K562 (cell line): ENCODE measurements around the gene RCHY1. TPM values are rescaled to one million over a fixed set of nuclear protein-coding genes. Genes with fewer than 3 reads are reported as not detected.

Experiments
- ATAC-seq: fragments of 200-7000 bp; cut with Tn5 transposase; 3 replicates; pipeline ENCODE4 v1.9.1; 2020; ENCODE audit warnings: moderate library complexity
- BruUV-seq: library from RNA; stranded (reverse); fragments of 400-500 nt; replicated peaks from 2 replicates; lab custom pipeline; 2021; lab: Mats Ljungman, UMichigan
- CTCF ChIA-PET: fragments of 300-600 bp; formaldehyde crosslinking; extraction: SDS; loops from one replicate; lab custom pipeline; 2021; ENCODE audit warnings: low intra/inter-chr PET ratio; lab: Yijun Ruan, JAX
- POLR2A ChIA-PET: fragments of 300-600, 350-650 bp; sonication (Branson Sonifier 250); formaldehyde crosslinking; extraction: SDS; loops from one replicate; lab custom pipeline; 2021; ENCODE audit warnings: antibody characterized with exemption, inconsistent platforms; lab: Yijun Ruan, JAX
- DNase-seq, 4 experiments: peaks; one replicate each; pipeline versions ENCODE4 v3.0.0 to v3.0.0-alpha.2; 2011 to 2018; ENCODE audit warnings: low spot score in 3 of 4, mixed read lengths in 3 of 4; ENCODE audit errors: extremely low read depth in 1 of 4
- FAIRE-seq: peaks from 2 replicates; lab custom pipeline; 2011; peaks lifted over from hg19 to GRCh38; lab: Jason Lieb, UNC
- H2AFZ ChIP-seq: 2 replicates; pipeline ENCODE4 v1.6.0; 2011; ENCODE audit warnings: low read depth, low read length, control low read depth, inconsistent platforms
- H3K27ac ChIP-seq: fragments of 200-600 bp; 3 replicates; pipeline ENCODE4 v1.8.0; 2011; ENCODE audit warnings: low read depth, mild to moderate bottlenecking, control low read depth, inconsistent platforms, low read length, moderate library complexity, mixed read lengths; ENCODE audit errors: extremely low read depth
- H3K27me3 ChIP-seq, 2 experiments: fragments of 300-600 bp in 1 of 2; 2 replicates in 1 of 2; 3 replicates in 1 of 2; pipeline versions ENCODE4 v1.6.0 to v1.8.0; 2011; ENCODE audit warnings: inconsistent platforms in 2 of 2, low read length in 2 of 2, mild to moderate bottlenecking in 1 of 2, mixed read lengths in 1 of 2, moderate library complexity in 1 of 2; ENCODE audit not compliant: control insufficient read depth in 2 of 2, insufficient read depth in 2 of 2
- H3K36me3 ChIP-seq: fragments of 300-600 bp; 3 replicates; pipeline ENCODE4 v1.8.0; 2011; ENCODE audit warnings: mild to moderate bottlenecking, low read length, inconsistent platforms; ENCODE audit not compliant: control insufficient read depth, insufficient read depth
- H3K4me1 ChIP-seq, 2 experiments: fragments of 200-600 bp in 1 of 2; replicated peaks in 1 of 2; 2 replicates in 1 of 2; 3 replicates in 1 of 2; pipeline versions ENCODE4 v1.5.1 to v1.8.0; 2011; ENCODE audit warnings: inconsistent platforms in 2 of 2, low read length in 2 of 2, mild to moderate bottlenecking in 1 of 2, mixed read lengths in 1 of 2, moderate library complexity in 1 of 2; ENCODE audit not compliant: control insufficient read depth in 2 of 2, insufficient read depth in 2 of 2
- H3K4me2 ChIP-seq: 2 replicates; pipeline ENCODE4 v1.6.1; 2011; ENCODE audit warnings: low read length, control low read depth, inconsistent platforms, mixed read lengths; ENCODE audit not compliant: insufficient read depth
- H3K4me3 ChIP-seq: fragments of 200-600 bp; sonication (generic), shearing (Covaris generic); 2 replicates; pipeline ENCODE4 v1.5.1; 2016; ENCODE audit warnings: control low read depth, inconsistent platforms
- H3K79me2 ChIP-seq: fragments of 200-600 bp; 3 replicates; pipeline ENCODE4 v1.8.0; 2011; ENCODE audit warnings: low read length, inconsistent platforms; ENCODE audit not compliant: control insufficient read depth, insufficient read depth
- H3K9ac ChIP-seq, 2 experiments: 2 replicates each; pipeline versions ENCODE4 v1.6.0 to v1.6.1; 2011; ENCODE audit warnings: low read depth in 2 of 2, low read length in 2 of 2, control low read depth in 1 of 2, inconsistent platforms in 1 of 2, mild to moderate bottlenecking in 1 of 2, mixed read lengths in 1 of 2; ENCODE audit not compliant: insufficient read depth in 1 of 2
- H3K9me1 ChIP-seq: one replicate; pipeline ENCODE4 v1.6.0; 2011; ENCODE audit warnings: inconsistent platforms, mild to moderate bottlenecking, low read length, moderate library complexity; ENCODE audit not compliant: control insufficient read depth, insufficient read depth
- H3K9me3 ChIP-seq: replicated peaks from 2 replicates; pipeline ENCODE4 v1.5.1; 2011; ENCODE audit warnings: low read depth, low read length, inconsistent platforms; ENCODE audit not compliant: control insufficient read depth, insufficient read depth
- H4K20me1 ChIP-seq: replicated peaks from 2 replicates; pipeline ENCODE4 v1.6.1; 2011; ENCODE audit warnings: low read length, inconsistent platforms, mixed read lengths; ENCODE audit not compliant: control insufficient read depth, insufficient read depth
- CXXC5 ChIP-seq: fragments of 250-450 bp; sonication (Bioruptor Pico); IDR thresholded peaks from 2 replicates; pipeline ENCODE4 v1.8.0; 2022; ENCODE audit warnings: inconsistent platforms, mild to moderate bottlenecking, moderate library complexity
- FOXA3 ChIP-seq, 2 experiments: fragments of 450-650 bp in 1 of 2; sonication (generic) in 1 of 2; formaldehyde crosslinking; IDR thresholded peaks in 1 of 2; conservative IDR thresholded peaks in 1 of 2; 2 replicates each; pipeline versions ENCODE4 v1.4.0 to v1.8.0; 2020 to 2022; ENCODE audit warnings: mild to moderate bottlenecking in 2 of 2, missing genetic modification reagents in 1 of 2
- JUN ChIP-seq, 2 experiments: sonication (generic) in 1 of 2; formaldehyde crosslinking in 1 of 2; IDR thresholded peaks; 2 replicates each; pipeline versions ENCODE4 v1.6.1 to v1.8.0; 2012 to 2022; ENCODE audit warnings: borderline replicate concordance in 2 of 2, mild to moderate bottlenecking in 2 of 2, improper control_type of control experiment in 1 of 2, low read depth in 1 of 2, low read length in 1 of 2, missing genetic modification reagents in 1 of 2
- JUND ChIP-seq, 2 experiments: IDR thresholded peaks; 2 replicates in 1 of 2; 3 replicates in 1 of 2; pipeline ENCODE4 v1.6.1; 2011; ENCODE audit warnings: borderline replicate concordance in 2 of 2, low read depth in 2 of 2, low read length in 2 of 2, improper control_type of control experiment in 1 of 2, missing biosample characterization in 1 of 2, missing genetic modification characterization in 1 of 2, missing genetic modification reagents in 1 of 2
- NR3C1 ChIP-seq: sonication (generic); formaldehyde crosslinking; IDR thresholded peaks from 2 replicates; pipeline ENCODE4 v1.8.1; 2022; ENCODE audit warnings: missing genetic modification reagents
- SIRT6 ChIP-seq: IDR thresholded peaks from one replicate; pipeline ENCODE4 v1.6.1; 2012; ENCODE audit warnings: low read depth, mild to moderate bottlenecking, control low read depth, inconsistent platforms, low read length, moderate library complexity
- ZNF124 ChIP-seq: sonication (generic); formaldehyde crosslinking; IDR thresholded peaks from 2 replicates; pipeline ENCODE4 v1.8.1; 2022; ENCODE audit warnings: missing genetic modification reagents
- ZNF175 ChIP-seq: fragments of 200-800 bp; sonication (Bioruptor generic); IDR thresholded peaks from 2 replicates; pipeline ENCODE4 v1.6.1; 2016; ENCODE audit warnings: low read depth, mild to moderate bottlenecking, missing genetic modification characterization, missing compliant biosample characterization
- ZNF354B ChIP-seq: fragments of 250-450 bp; sonication (Bioruptor Pico); IDR thresholded peaks from 2 replicates; pipeline ENCODE4 v1.4.0; 2020
- WGBS: fragments of 100-300 bp; shearing (Covaris generic); methylation state at CpG from one replicate; pipeline ENCODE4 v1.1.6; 2016; ENCODE audit warnings: low coverage, mixed read lengths; ENCODE audit not compliant: insufficient coverage; ENCODE audit errors: missing lambda C conversion rate; 5-methylcytosine and 5-hydroxymethylcytosine counted together
- in situ Hi-C: fragments of 300-500 bp; cut with MboI; formaldehyde crosslinking; loops from 4 replicates; pipeline ENCODE4 v1.15.0; 2018; ENCODE audit warnings: inconsistent platforms, mixed read lengths
- intact Hi-C: fragments of 100-400 bp; cut with micrococcal nuclease; formaldehyde crosslinking; loops from 2 replicates; pipeline ENCODE4 v1.14.2; 2022
- polyA plus RNA-seq, 8 experiments: library from polyadenylated mRNA; depleted of rRNA in 4 of 8; stranded (reverse) in 5 of 8; unstranded in 3 of 8; fragments of >200 nt; fragmentation: Nextera tagmentation in 2 of 8; fragmentation: Illumina TruSeq in 1 of 8; extraction: Ambion mirVana in 2 of 8; extraction: Trizol in 1 of 8; gene quantifications; 2 replicates each; pipeline versions ENCODE4 v1.2.1 to v1.2.3, GENCODE V29; 2011 to 2014; ENCODE audit warnings: inconsistent platforms in 1 of 8, missing spikeins in 1 of 8
- total RNA-seq, 7 experiments: library from RNA; depleted of rRNA in 6 of 7; stranded (reverse); fragments of >200 nt in 6 of 7; fragmentation: Illumina TruSeq in 2 of 7; extraction: Trizol in 2 of 7; gene quantifications; 2 replicates each; pipeline versions ENCODE4 v1.2.1 to v1.2.3, GENCODE V29; 2011 to 2021; ENCODE audit warnings: low replicate concordance in 1 of 7
- TF ChIP-seq, protein P1 (sequence below), 3 experiments: fragments of 200-800 bp in 1 of 3; sonication (Bioruptor generic) in 1 of 3; sonication (generic) in 1 of 3; formaldehyde crosslinking in 1 of 3; IDR thresholded peaks; 2 replicates each; pipeline versions ENCODE4 v1.6.1 to v1.8.0; 2016 to 2022; ENCODE audit warnings: mild to moderate bottlenecking in 2 of 3, missing compliant biosample characterization in 2 of 3, missing genetic modification characterization in 2 of 3, missing genetic modification reagents in 1 of 3
- TF ChIP-seq, protein P2 (sequence below), 2 experiments: IDR thresholded peaks in 1 of 2; conservative IDR thresholded peaks in 1 of 2; 2 replicates each; pipeline ENCODE4 v1.6.1; 2016; ENCODE audit warnings: low read depth in 2 of 2, mild to moderate bottlenecking in 1 of 2, missing compliant biosample characterization in 1 of 2, missing genetic modification characterization in 1 of 2, moderate library complexity in 1 of 2

The RCHY1 gene
- total and polyA plus RNA-seq, 9 of the 15 experiments (the other 6 are each of a cell fraction or from before 2014, with no cell fraction given), result 27.3 to 85.1 (median 45.9) TPM

DNA sequence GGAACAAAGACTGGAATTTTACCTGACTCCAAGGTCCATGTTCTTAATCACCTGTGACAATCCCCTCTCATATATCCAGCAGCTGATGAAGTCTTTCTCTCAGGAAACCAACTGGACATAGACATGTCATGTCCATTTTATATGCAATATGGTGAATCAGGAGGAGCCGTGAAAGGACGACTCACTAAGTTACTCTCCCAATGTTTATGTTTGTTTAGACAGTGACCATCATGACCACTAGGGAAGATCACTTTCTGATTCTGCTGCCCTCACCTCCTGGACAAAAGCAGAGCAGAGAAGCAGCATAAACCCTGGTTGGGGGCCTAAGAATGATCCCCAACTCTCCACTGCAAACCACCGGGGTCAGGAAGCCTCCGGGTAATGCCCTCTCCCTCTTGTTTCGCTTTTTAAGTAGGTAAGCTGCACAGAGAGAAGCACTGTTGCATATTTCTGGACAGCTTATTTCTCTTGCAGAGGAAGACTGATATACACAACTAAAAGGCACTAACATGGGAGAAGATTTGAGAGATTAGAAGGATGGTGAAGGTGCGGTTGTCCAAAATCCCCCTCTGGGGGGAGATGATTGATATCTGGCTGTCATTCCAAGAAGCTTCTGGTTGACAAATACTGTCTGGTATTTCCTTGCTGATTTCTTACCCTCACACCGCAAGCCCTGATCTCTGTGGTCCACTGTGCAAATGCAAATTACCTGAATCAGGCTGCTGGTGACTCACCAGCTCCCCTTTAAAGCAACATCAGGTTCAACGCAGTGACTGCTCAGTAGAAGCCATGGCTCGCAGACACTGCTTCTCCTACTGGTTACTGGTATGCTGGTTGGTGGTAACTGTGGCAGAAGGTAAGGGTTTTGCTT is 41.3 kb upstream of the RCHY1 start, which contains the start of gene ODAPH:
TSS of gene ODAPH (plus strand) at position 773 of the 871 bp plus-strand sequence. CDS start at position 790, 17 bp downstream.
- ChIA-PET POLR2A (interaction anchor here (0.8 to 1.3 kb wide), 2 partner anchors 40 to 41 kb away, joined by 4 to 5 read pairs; partner anchors contain the start of genes RCHY1 and THAP6), CTCF (interaction anchor here (0.5 kb wide), 1 partner anchor 21 kb away, joined by 3 read pairs; no protein-coding TSS in a partner anchor)
- under 1% methylated on average over 9 of the region's 9 CpGs for WGBS
- FAIRE-seq (peak; percentile 15), ATAC-seq (peak; percentile 81), DNase-seq (peak in 2 of 4 experiments; percentile 16 to 25)
- Histone ChIP-seq H3K79me2 (no peaks in the 10 kb centered on the region), H3K9me3 (no peaks in the 10 kb centered on the region), H3K27me3 (peaks cover 15% of the 10 kb centered on the region in 2 experiments), H3K4me1 (no peaks in the 10 kb centered on the region; a peak in 1 of 5 replicates), H3K36me3 (no peaks in the 10 kb centered on the region), H3K4me2 (peak within 1 kb of the TSS; percentile 44), H2AFZ (peak within 1 kb of the TSS; percentile 34; the same call in 1 of the 2 replicates), H3K9ac (no peak within 1 kb of the TSS), H3K4me3 (no peak within 1 kb of the TSS), H3K27ac (no peak within 1 kb of the TSS), H3K9me1 (no peaks in the 10 kb centered on the region), H4K20me1 (no peaks in the 10 kb centered on the region)
- no TSS peak for BruUV-seq
- intact Hi-C loops (no loop called here), in situ Hi-C loops (no loop called here)
- TF ChIP-seq ZNF354B, result no peak
- TF ChIP-seq, protein P1, sequence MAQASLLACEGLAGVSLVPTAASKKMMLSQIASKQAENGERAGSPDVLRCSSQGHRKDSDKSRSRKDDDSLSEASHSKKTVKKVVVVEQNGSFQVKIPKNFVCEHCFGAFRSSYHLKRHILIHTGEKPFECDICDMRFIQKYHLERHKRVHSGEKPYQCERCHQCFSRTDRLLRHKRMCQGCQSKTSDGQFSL (CRISPR knock-in tag; IDR thresholded peaks at IDR 0.05), result no peak
- TF ChIP-seq, protein P1 (tag; IDR thresholded peaks at IDR 0.05), result no peak
- no peak for TF ChIP-seq SIRT6
- no peak for TF ChIP-seq ZNF175
- peak; percentile 77 for TF ChIP-seq JUND (IDR thresholded peaks at IDR 0.05; ENCODE audit: borderline replicate concordance, low read depth, low read length)
- TF ChIP-seq JUND (tag; IDR thresholded peaks at IDR 0.05; ENCODE audit: borderline replicate concordance, low read depth, low read length), result peak; percentile 74; the same call in 1 of the 3 replicates
- TF ChIP-seq CXXC5 (CRISPR knock-in tag), result no peak
- TF ChIP-seq, protein P2, sequence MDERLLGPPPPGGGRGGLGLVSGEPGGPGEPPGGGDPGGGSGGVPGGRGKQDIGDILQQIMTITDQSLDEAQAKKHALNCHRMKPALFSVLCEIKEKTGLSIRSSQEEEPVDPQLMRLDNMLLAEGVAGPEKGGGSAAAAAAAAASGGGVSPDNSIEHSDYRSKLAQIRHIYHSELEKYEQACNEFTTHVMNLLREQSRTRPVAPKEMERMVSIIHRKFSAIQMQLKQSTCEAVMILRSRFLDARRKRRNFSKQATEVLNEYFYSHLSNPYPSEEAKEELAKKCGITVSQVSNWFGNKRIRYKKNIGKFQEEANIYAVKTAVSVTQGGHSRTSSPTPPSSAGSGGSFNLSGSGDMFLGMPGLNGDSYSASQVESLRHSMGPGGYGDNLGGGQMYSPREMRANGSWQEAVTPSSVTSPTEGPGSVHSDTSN (CRISPR knock-in tag; IDR thresholded peaks at IDR 0.05; ENCODE audit: low read depth), result no peak
- TF ChIP-seq, protein P2 (tag; conservative IDR thresholded peaks at IDR 0.05; ENCODE audit: low read depth), result no peak
- TF ChIP-seq ZNF124 (CRISPR knock-in tag), result no peak
- TF ChIP-seq FOXA3 (CRISPR knock-in tag; conservative IDR thresholded peaks at IDR 0.05 in 1 of 2, IDR thresholded peaks at IDR 0.05 in 1 of 2), result peak; percentile 72 to 79
- TF ChIP-seq NR3C1 (CRISPR knock-in tag), result no peak
- TF ChIP-seq JUN (IDR thresholded peaks at IDR 0.05; ENCODE audit: borderline replicate concordance, low read depth, low read length), result 0 out of 2 replicates have a peak, but pooled peaks have one; percentile 52
- TF ChIP-seq JUN (CRISPR knock-in tag; IDR thresholded peaks at IDR 0.05; ENCODE audit: borderline replicate concordance), result no peak
